Heart left ventricle (tissue), 13 donors: ENCODE results near the gene APC.
"Not testable (repeated sequence)": the region's sequence is repeated elsewhere in the genome, so short reads cannot be mapped to it uniquely, and the experiment has no call there.

Source experiments
- POLR2A ChIP-seq, 2 donors: fragments of 450-650 bp; IDR thresholded peaks; one replicate each; pipeline ENCODE4 v1.6.1; 2017; ENCODE audit warnings: antibody characterized with exemption in 2 of 2, mild to moderate bottlenecking in 2 of 2, moderate library complexity in 2 of 2
- TF ChIP-seq, protein P1 (sequence below), 12 donors: fragments of 200-600 bp; sonication (generic) in 4 of 12; IDR thresholded peaks; one replicate each; pipeline versions ENCODE4 v1.5.0 to v1.8.0; 2018 to 2022; ENCODE audit warnings: antibody characterized with exemption in 12 of 12, mild to moderate bottlenecking in 5 of 12
- donor health status: ischemic (EF 13 %, LVEDD 7.1; RV severe dilation, severe dysfunction).
- donor health status: DM: no; HTN: yes; CAD: no.
- donor health status: DM: no; HTN: no; CAD: no.
- donor health status: ischemic (EF 25% LVEDD 6.9; RV normal size, moderate dysfunction).
- donor health status: ischemic (EF 25% LVEDD 5.7; RV mildly dilated, moderate dysfunction).
- donor health status: ischemic (EF 35%, LVEDD 5.7; RV mildly dilated, moderate dysfunction).
- donor health status: nonischemic (EF 11% LVEDD 7.7; RV severe dilation, severe dysfunction).
- donor health status: DM: yes; HTN: yes; CAD: no.
- donor health status: PGD.
- donor health status: ischemic (EF 29% LVEDD 5.4; RV normal size, mild dysfunction).
- donor health status: nonischemic (EF 23%, LVEDD 6.1; RV moderate dilation, normal function).

GRCh38 chr5:112892066-112892465 is 154.4 kb downstream of the APC start:
- TF ChIP-seq, protein P1, sequence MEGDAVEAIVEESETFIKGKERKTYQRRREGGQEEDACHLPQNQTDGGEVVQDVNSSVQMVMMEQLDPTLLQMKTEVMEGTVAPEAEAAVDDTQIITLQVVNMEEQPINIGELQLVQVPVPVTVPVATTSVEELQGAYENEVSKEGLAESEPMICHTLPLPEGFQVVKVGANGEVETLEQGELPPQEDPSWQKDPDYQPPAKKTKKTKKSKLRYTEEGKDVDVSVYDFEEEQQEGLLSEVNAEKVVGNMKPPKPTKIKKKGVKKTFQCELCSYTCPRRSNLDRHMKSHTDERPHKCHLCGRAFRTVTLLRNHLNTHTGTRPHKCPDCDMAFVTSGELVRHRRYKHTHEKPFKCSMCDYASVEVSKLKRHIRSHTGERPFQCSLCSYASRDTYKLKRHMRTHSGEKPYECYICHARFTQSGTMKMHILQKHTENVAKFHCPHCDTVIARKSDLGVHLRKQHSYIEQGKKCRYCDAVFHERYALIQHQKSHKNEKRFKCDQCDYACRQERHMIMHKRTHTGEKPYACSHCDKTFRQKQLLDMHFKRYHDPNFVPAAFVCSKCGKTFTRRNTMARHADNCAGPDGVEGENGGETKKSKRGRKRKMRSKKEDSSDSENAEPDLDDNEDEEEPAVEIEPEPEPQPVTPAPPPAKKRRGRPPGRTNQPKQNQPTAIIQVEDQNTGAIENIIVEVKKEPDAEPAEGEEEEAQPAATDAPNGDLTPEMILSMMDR (IDR thresholded peaks at IDR 0.05) = not testable (repeated sequence)
- TF ChIP-seq POLR2A (IDR thresholded peaks at IDR 0.05) = not testable (repeated sequence)
